ENCODE measurements around the gene KIF6. TPM values are rescaled to one million over a fixed set of nuclear protein-coding genes. Genes with fewer than 3 reads are reported as not detected.
A peak's percentile ranks its signal among the peaks of the same experiment; 100 is the strongest.

KIF6 gene
- total RNA-seq, 1 experiment from 2014 or later = 2.7 TPM

- CTCF ChIA-PET = no interaction called here
- no TSS peak for BruUV-seq (replicated peaks)
- Histone ChIP-seq H3K27me3 (replicated peaks; ENCODE audit: insufficient read depth, low read depth, low read length, poor library complexity) (no peaks in the 10 kb centered on the region), H3K4me3 (ENCODE audit: low read depth, low read length, poor library complexity, severe bottlenecking) (no peak overlapping the region), H3K27ac (ENCODE audit: low read depth, low read length, poor library complexity, severe bottlenecking) (no peak overlapping the region), H3K4me1 (ENCODE audit: insufficient read depth, low read length, poor library complexity, severe bottlenecking) (peaks cover 43% of the 10 kb centered on the region), H3K36me3 (ENCODE audit: insufficient read depth, low read length, poor library complexity, severe bottlenecking) (no peaks in the 10 kb centered on the region), H3K9me3 (ENCODE audit: low read depth, low read length, poor library complexity, severe bottlenecking) (no peaks in the 10 kb centered on the region)
- DNase-seq (ENCODE audit: low spot score) = no peak
- intact Hi-C loops (cut with micrococcal nuclease; ENCODE audit: unreplicated experiment) = no loop called here
- POLR2A ChIA-PET (ENCODE audit: low non-redundant PET) = no interaction called here
- TF ChIP-seq, protein P1, sequence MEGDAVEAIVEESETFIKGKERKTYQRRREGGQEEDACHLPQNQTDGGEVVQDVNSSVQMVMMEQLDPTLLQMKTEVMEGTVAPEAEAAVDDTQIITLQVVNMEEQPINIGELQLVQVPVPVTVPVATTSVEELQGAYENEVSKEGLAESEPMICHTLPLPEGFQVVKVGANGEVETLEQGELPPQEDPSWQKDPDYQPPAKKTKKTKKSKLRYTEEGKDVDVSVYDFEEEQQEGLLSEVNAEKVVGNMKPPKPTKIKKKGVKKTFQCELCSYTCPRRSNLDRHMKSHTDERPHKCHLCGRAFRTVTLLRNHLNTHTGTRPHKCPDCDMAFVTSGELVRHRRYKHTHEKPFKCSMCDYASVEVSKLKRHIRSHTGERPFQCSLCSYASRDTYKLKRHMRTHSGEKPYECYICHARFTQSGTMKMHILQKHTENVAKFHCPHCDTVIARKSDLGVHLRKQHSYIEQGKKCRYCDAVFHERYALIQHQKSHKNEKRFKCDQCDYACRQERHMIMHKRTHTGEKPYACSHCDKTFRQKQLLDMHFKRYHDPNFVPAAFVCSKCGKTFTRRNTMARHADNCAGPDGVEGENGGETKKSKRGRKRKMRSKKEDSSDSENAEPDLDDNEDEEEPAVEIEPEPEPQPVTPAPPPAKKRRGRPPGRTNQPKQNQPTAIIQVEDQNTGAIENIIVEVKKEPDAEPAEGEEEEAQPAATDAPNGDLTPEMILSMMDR (conservative IDR thresholded peaks at IDR 0.05; ENCODE audit: low read depth, low read length) = no peak
- TF ChIP-seq EZH2 (IDR thresholded peaks at IDR 0.05; ENCODE audit: borderline replicate concordance, low read depth, low read length, poor library complexity, severe bottlenecking) = no peak
Measured at GRCh38 chr6:39702265-39702664, 22.9 kb downstream of the KIF6 start.

DNA sequence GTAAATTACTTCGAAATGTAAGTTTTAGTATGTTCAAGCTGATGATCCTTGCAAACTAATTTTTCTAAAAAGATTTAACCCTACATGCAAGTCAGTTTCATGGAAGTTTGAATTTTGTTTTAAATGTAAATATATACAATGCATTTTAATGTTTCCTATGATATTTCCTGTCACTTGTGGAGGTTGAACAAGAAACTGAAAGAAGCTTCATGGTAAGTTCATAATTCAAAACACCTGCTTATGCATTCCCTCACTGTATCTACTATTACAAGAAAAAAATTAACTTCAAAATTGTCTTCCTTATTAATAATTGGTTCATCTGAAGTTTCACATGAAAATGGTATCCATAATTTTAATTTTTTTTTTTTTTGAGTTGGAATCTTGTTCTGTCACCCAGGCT lies 24.8 kb downstream of the KIF6 start:
- H3K4me1 ChIP-seq (ENCODE audit: insufficient read depth, low read length, poor library complexity, severe bottlenecking) = peaks cover 28% of the 10 kb centered on the region
- no peak overlapping the region for H3K4me3 ChIP-seq (ENCODE audit: low read depth, low read length, poor library complexity, severe bottlenecking)
- no TSS peak for BruUV-seq (replicated peaks)
- DNase-seq (ENCODE audit: low spot score) = peak; percentile 27
- no peaks in the 10 kb centered on the region for H3K9me3 ChIP-seq (ENCODE audit: low read depth, low read length, poor library complexity, severe bottlenecking)
- peak overlapping the region; percentile 21 for H3K27ac ChIP-seq (ENCODE audit: low read depth, low read length, poor library complexity, severe bottlenecking)
- ChIA-PET CTCF (no interaction called here), POLR2A (ENCODE audit: low non-redundant PET) (no interaction called here)
- intact Hi-C loops (cut with micrococcal nuclease; ENCODE audit: unreplicated experiment) = no loop called here
- no peaks in the 10 kb centered on the region for H3K27me3 ChIP-seq (replicated peaks; ENCODE audit: insufficient read depth, low read depth, low read length, poor library complexity)
- no peaks in the 10 kb centered on the region for H3K36me3 ChIP-seq (ENCODE audit: insufficient read depth, low read length, poor library complexity, severe bottlenecking)
- TF ChIP-seq, protein P1 (conservative IDR thresholded peaks at IDR 0.05; ENCODE audit: low read depth, low read length) = no peak
- no peak for TF ChIP-seq EZH2 (IDR thresholded peaks at IDR 0.05; ENCODE audit: borderline replicate concordance, low read depth, low read length, poor library complexity, severe bottlenecking)

GRCh38 chr6:39698789-39699188 lies 26.4 kb downstream of the KIF6 start:
- Histone ChIP-seq H3K36me3 (ENCODE audit: insufficient read depth, low read length, poor library complexity, severe bottlenecking) (no peaks in the 10 kb centered on the region), H3K27ac (ENCODE audit: low read depth, low read length, poor library complexity, severe bottlenecking) (no peak overlapping the region), H3K4me1 (ENCODE audit: insufficient read depth, low read length, poor library complexity, severe bottlenecking) (peaks cover 28% of the 10 kb centered on the region), H3K9me3 (ENCODE audit: low read depth, low read length, poor library complexity, severe bottlenecking) (no peaks in the 10 kb centered on the region), H3K4me3 (ENCODE audit: low read depth, low read length, poor library complexity, severe bottlenecking) (no peak overlapping the region), H3K27me3 (replicated peaks; ENCODE audit: insufficient read depth, low read depth, low read length, poor library complexity) (no peaks in the 10 kb centered on the region)
- intact Hi-C loops (cut with micrococcal nuclease; ENCODE audit: unreplicated experiment) = no loop called here
- ChIA-PET CTCF (interaction anchor here (0.6 kb wide), 1 partner anchor 51 kb away, joined by 4 read pairs; no protein-coding TSS in a partner anchor), POLR2A (ENCODE audit: low non-redundant PET) (no interaction called here)
- no peak for DNase-seq (ENCODE audit: low spot score)
- no TSS peak for BruUV-seq (replicated peaks)
- TF ChIP-seq, protein P1 (conservative IDR thresholded peaks at IDR 0.05; ENCODE audit: low read depth, low read length) = no peak
- no peak for TF ChIP-seq EZH2 (IDR thresholded peaks at IDR 0.05; ENCODE audit: borderline replicate concordance, low read depth, low read length, poor library complexity, severe bottlenecking)
